ENCODE results near the gene LRRC32.

GRCh38 chr11:76664578-76665061, 5.9 kb downstream of the LRRC32 start:
- no peak for TF ChIP-seq EZH2 (IDR thresholded peaks at IDR 0.05; ENCODE audit: insufficient read depth, low read length)
- TF ChIP-seq, protein P1, sequence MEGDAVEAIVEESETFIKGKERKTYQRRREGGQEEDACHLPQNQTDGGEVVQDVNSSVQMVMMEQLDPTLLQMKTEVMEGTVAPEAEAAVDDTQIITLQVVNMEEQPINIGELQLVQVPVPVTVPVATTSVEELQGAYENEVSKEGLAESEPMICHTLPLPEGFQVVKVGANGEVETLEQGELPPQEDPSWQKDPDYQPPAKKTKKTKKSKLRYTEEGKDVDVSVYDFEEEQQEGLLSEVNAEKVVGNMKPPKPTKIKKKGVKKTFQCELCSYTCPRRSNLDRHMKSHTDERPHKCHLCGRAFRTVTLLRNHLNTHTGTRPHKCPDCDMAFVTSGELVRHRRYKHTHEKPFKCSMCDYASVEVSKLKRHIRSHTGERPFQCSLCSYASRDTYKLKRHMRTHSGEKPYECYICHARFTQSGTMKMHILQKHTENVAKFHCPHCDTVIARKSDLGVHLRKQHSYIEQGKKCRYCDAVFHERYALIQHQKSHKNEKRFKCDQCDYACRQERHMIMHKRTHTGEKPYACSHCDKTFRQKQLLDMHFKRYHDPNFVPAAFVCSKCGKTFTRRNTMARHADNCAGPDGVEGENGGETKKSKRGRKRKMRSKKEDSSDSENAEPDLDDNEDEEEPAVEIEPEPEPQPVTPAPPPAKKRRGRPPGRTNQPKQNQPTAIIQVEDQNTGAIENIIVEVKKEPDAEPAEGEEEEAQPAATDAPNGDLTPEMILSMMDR (IDR thresholded peaks at IDR 0.05; ENCODE audit: insufficient read depth, low read depth, low read length): no peak

Measured in astrocyte (in vitro differentiated cells and primary cell).